Right lobe of liver (tissue), 6 donors: ENCODE results near the gene HOXC4. TPM values are rescaled to one million over a fixed set of nuclear protein-coding genes. Genes with fewer than 3 reads are reported as not detected.

ENCODE experiments used
- ATAC-seq, 4 donors: fragments of 200-7000 bp; cut with Tn5 transposase; one replicate each; pipeline ENCODE4 v1.9.1; 2020; ENCODE audit warnings: mild to moderate bottlenecking in 4 of 4, moderate library complexity in 4 of 4
- DNase-seq, 3 donors: peaks; one replicate each; pipeline ENCODE4 v3.0.0-alpha.2; 2020
- H3K27ac ChIP-seq, 3 donors: fragments of 200-600 bp; one replicate each; pipeline ENCODE4 v1.8.0; 2022
- H3K27me3 ChIP-seq, 2 donors: fragments of 200-600 bp; one replicate each; pipeline ENCODE4 v1.8.0; 2022
- H3K36me3 ChIP-seq, 4 donors: fragments of 200-600 bp; sonication (generic) in 1 of 4; one replicate each; pipeline versions ENCODE4 v1.5.1 to v1.8.0; 2017 to 2022; ENCODE audit warnings: control low read depth in 1 of 4
- H3K4me1 ChIP-seq, 4 donors: fragments of 200-600 bp; sonication (generic) in 1 of 4; one replicate each; pipeline versions ENCODE4 v1.5.1 to v1.8.0; 2017 to 2022; ENCODE audit warnings: control low read depth in 1 of 4
- H3K4me3 ChIP-seq, 3 donors: fragments of 200-600 bp; one replicate each; pipeline ENCODE4 v1.8.0; 2022
- H3K9me3 ChIP-seq, 4 donors: fragments of 200-600 bp; sonication (generic) in 1 of 4; one replicate each; pipeline versions ENCODE4 v1.5.1 to v1.8.0; 2017 to 2022; ENCODE audit warnings: control low read depth in 1 of 4
- CTCF ChIP-seq, 4 donors: fragments of 200-600 bp in 3 of 4; fragments of 450-650 bp in 1 of 4; IDR thresholded peaks; one replicate each; pipeline versions ENCODE4 v1.5.1 to v1.8.0; 2016 to 2022; ENCODE audit warnings: antibody characterized with exemption in 4 of 4, mild to moderate bottlenecking in 2 of 4
- POLR2A ChIP-seq: fragments of 450-650 bp; IDR thresholded peaks from one replicate; pipeline ENCODE4 v1.6.1; 2017; ENCODE audit warnings: antibody characterized with exemption, mild to moderate bottlenecking
- WGBS: methylation state at CpG from one replicate; pipeline ENCODE4 v1.1.6; 2018; ENCODE audit warnings: low coverage, low lambda C conversion rate; ENCODE audit not compliant: insufficient coverage; ENCODE audit errors: missing lambda C conversion rate; 5-methylcytosine and 5-hydroxymethylcytosine counted together
- intact Hi-C, 2 donors: fragments of 100-400 bp; cut with DNase I; formaldehyde crosslinking; loops; one replicate each; pipeline versions ENCODE4 v1.11.2 to v1.14.1; 2022
- total RNA-seq, 6 experiments: library from RNA; depleted of rRNA in 2 of 6; stranded (reverse); fragments of >200 nt in 2 of 6; fragmentation: NEBNext Ultra II Directional in 3 of 6; extraction: Animal tissue kit (Norgen Biotek cat#: 25700) in 3 of 6; gene quantifications; one replicate each; pipeline versions ENCODE4 v1.1.0 to v1.2.4, GENCODE V29; 2016 to 2023
- donor health status: DM: no; HTN: yes; CAD: no.
- donor health status: DM: no; HTN: no; CAD: no.
- donor health status: DM: no; HTN: no; CAD: no.
- donor health status: DM: no; HTN: yes; CAD: no.
- donor health status: DM: no; HTN: yes; CAD: no.

HOXC4 gene
- total RNA-seq, 6 experiments from 2014 or later, result 0.13 TPM; not detected in 5

- 18% methylated on average over 10 of the region's 16 CpGs for WGBS
- Histone ChIP-seq H3K9me3 (no peaks in the 10 kb centered on the region), H3K4me1 (peaks cover 0 to 5% (median 0%) of the 10 kb centered on the region in 4 donors), H3K27ac (no peak overlapping the region), H3K27me3 (peaks cover 16 to 65% of the 10 kb centered on the region in 2 donors), H3K4me3 (no peak overlapping the region), H3K36me3 (no peaks in the 10 kb centered on the region)
- ATAC-seq (no peak), DNase-seq (no peak)
- TF ChIP-seq POLR2A, result no peak
- TF ChIP-seq CTCF (IDR thresholded peaks at IDR 0.05), result no peak
- intact Hi-C loops, result loop anchor here in 1 of 2 donors (10.0 kb wide), 1 partner anchor 173 kb away; no protein-coding TSS in a partner anchor
These were observed 22.2 kb upstream of the HOXC4 start for GRCh38 chr12:54031480-54031879.

- Histone ChIP-seq H3K27ac (no peak overlapping the region), H3K4me1 (peaks cover 0 to 5% (median 0%) of the 10 kb centered on the region in 4 donors), H3K27me3 (peaks cover 14 to 59% of the 10 kb centered on the region in 2 donors), H3K9me3 (no peaks in the 10 kb centered on the region), H3K4me3 (no peak overlapping the region), H3K36me3 (no peaks in the 10 kb centered on the region)
- 25% methylated on average over 6 of the region's 6 CpGs for WGBS
- ATAC-seq, result no peak
- DNase-seq, result no peak
- TF ChIP-seq CTCF (IDR thresholded peaks at IDR 0.05) (no peak), POLR2A (no peak)
- intact Hi-C loops, result loop anchor here in 1 of 2 donors (10.0 kb wide), 1 partner anchor 173 kb away; no protein-coding TSS in a partner anchor
These were observed 21.5 kb upstream of the HOXC4 start for GRCh38 chr12:54032086-54032619.

GRCh38 chr12:54032627-54033100, 21.0 kb upstream of the HOXC4 start, which contains the start of gene HOXC5:
HOXC5 (plus strand) TSS chr12:54033050; CDS start chr12:54033123, 73 bp downstream.
- Histone ChIP-seq H3K27ac (no peak within 1 kb of the TSS), H3K36me3 (no peaks in the 10 kb centered on the region), H3K4me1 (peaks cover 0 to 5% (median 0%) of the 10 kb centered on the region in 4 donors), H3K27me3 (peaks cover 12 to 55% of the 10 kb centered on the region in 2 donors), H3K9me3 (no peaks in the 10 kb centered on the region), H3K4me3 (no peak within 1 kb of the TSS)
- ATAC-seq (peak; percentile 61 to 87 (median 80)), DNase-seq (no peak)
- 5% methylated on average over 11 of the region's 12 CpGs for WGBS
- intact Hi-C loops, result loop anchor here in 1 of 2 donors (10.0 kb wide), 1 partner anchor 172 kb away; no protein-coding TSS in a partner anchor
- TF ChIP-seq CTCF (IDR thresholded peaks at IDR 0.05) (peak; percentile 59 to 89 (median 80)), POLR2A (no peak)

GRCh38 chr12:54033106-54033979, 20.3 kb upstream of the HOXC4 start:
- Histone ChIP-seq H3K27ac (no peak overlapping the region), H3K27me3 (peaks cover 12 to 48% of the 10 kb centered on the region in 2 donors), H3K4me1 (peaks cover 0 to 5% (median 0%) of the 10 kb centered on the region in 4 donors), H3K36me3 (no peaks in the 10 kb centered on the region), H3K9me3 (no peaks in the 10 kb centered on the region), H3K4me3 (no peak overlapping the region)
- DNase-seq (no peak), ATAC-seq (no peak)
- intact Hi-C loops, result loop anchor here in 1 of 2 donors (10.0 kb wide), 1 partner anchor 171 kb away; no protein-coding TSS in a partner anchor
- WGBS, result 4% methylated on average over 31 of the region's 61 CpGs
- no peak for TF ChIP-seq POLR2A
- no peak for TF ChIP-seq CTCF (IDR thresholded peaks at IDR 0.05)
